HTERT RPE-1 (cell line): ENCODE data around the gene GRAMD1C.
"Not testable (repeated sequence)": the region's sequence is repeated elsewhere in the genome, so short reads cannot be mapped to it uniquely, and the experiment has no call there.

Experiments used
- in situ Hi-C: fragments of 300-500 bp; cut with MboI; formaldehyde crosslinking; loops from 4 replicates; pipeline ENCODE4 v1.14.3; 2020; ENCODE audit warnings: low sequenced_read_pairs

Gene GRAMD1C

GRCh38 chr3:113850391-113850790 lies 11.8 kb downstream of the GRAMD1C start:
- in situ Hi-C loops: not testable (repeated sequence)

GRCh38 chr3:113852506-113852905 lies 13.9 kb downstream of the GRAMD1C start:
- in situ Hi-C loops: no loop called here

GRCh38 chr3:113867506-113867905 lies 28.9 kb downstream of the GRAMD1C start:
- in situ Hi-C loops: no loop called here

GRCh38 chr3:113873293-113873692 lies 34.7 kb downstream of the GRAMD1C start:
- in situ Hi-C loops: no loop called here

GRCh38 chr3:113873814-113874526 lies 35.4 kb downstream of the GRAMD1C start:
- in situ Hi-C loops: no loop called here

GRCh38 chr3:113878403-113878802 lies 39.8 kb downstream of the GRAMD1C start:
- in situ Hi-C loops: no loop called here

GRCh38 chr3:113885050-113885449 lies 46.5 kb downstream of the GRAMD1C start:
- in situ Hi-C loops: no loop called here

GRCh38 chr3:113890256-113890900 lies 51.8 kb downstream of the GRAMD1C start:
- in situ Hi-C loops: no loop called here

- in situ Hi-C loops: no loop called here
Observed at GRCh38 chr3:113894927-113895326, 56.3 kb downstream of the GRAMD1C start.

- in situ Hi-C loops: no loop called here
Observed at GRCh38 chr3:113895964-113896363, 57.4 kb downstream of the GRAMD1C start.

- in situ Hi-C loops: no loop called here
Observed at GRCh38 chr3:113896930-113897329, 58.3 kb downstream of the GRAMD1C start.

GRCh38 chr3:113897373-113897777 lies 58.8 kb downstream of the GRAMD1C start:
- in situ Hi-C loops: no loop called here

- in situ Hi-C loops: no loop called here
Observed at GRCh38 chr3:113898892-113899291, 60.3 kb downstream of the GRAMD1C start.

- in situ Hi-C loops: no loop called here
Observed at GRCh38 chr3:113906568-113907140, 68.1 kb downstream of the GRAMD1C start.

GRCh38 chr3:113908133-113908532 lies 69.5 kb downstream of the GRAMD1C start:
- in situ Hi-C loops: no loop called here

GRCh38 chr3:113910966-113911365 lies 72.4 kb downstream of the GRAMD1C start:
- in situ Hi-C loops: no loop called here

GRCh38 chr3:113912552-113913236 lies 74.1 kb downstream of the GRAMD1C start:
- in situ Hi-C loops: no loop called here

GRCh38 chr3:113914646-113915045 lies 76.1 kb downstream of the GRAMD1C start:
- in situ Hi-C loops: no loop called here

- in situ Hi-C loops: no loop called here
Observed at GRCh38 chr3:113927556-113927955, 89.0 kb downstream of the GRAMD1C start.

GRCh38 chr3:113946831-113947230 lies 108.2 kb downstream of the GRAMD1C start:
- in situ Hi-C loops: no loop called here

GRCh38 chr3:113947372-113948014 lies 108.9 kb downstream of the GRAMD1C start, which contains the start of gene ZDHHC23:
TSS of gene ZDHHC23 (plus strand) at chr3:113948013. CDS start at chr3:113948803, 790 bp downstream.
- in situ Hi-C loops: no loop called here
